NB4 (cell line): ENCODE results near the gene CUX1.

Experiments
- DNase-seq: peaks from one replicate; pipeline ENCODE4 v3.0.0; 2010; ENCODE audit warnings: low read depth
- H3K4me3 ChIP-seq: one replicate; pipeline ENCODE4 v1.5.1; 2011; ENCODE audit warnings: mild to moderate bottlenecking, low read depth, low read length, moderate library complexity
- CTCF ChIP-seq: IDR thresholded peaks from one replicate; pipeline ENCODE4 v1.5.1; 2012; ENCODE audit warnings: low read depth, low read length
- MAX ChIP-seq: IDR thresholded peaks from 2 replicates; pipeline ENCODE4 v1.6.1; 2011; ENCODE audit warnings: low read depth, low read length
- MYC ChIP-seq: IDR thresholded peaks from 2 replicates; pipeline ENCODE4 v1.6.1; 2011; ENCODE audit warnings: low read depth, low read length
- POLR2A ChIP-seq: IDR thresholded peaks from 2 replicates; pipeline ENCODE4 v1.6.1; 2011; ENCODE audit warnings: mild to moderate bottlenecking; ENCODE audit not compliant: insufficient read length; ENCODE audit errors: extremely low read depth

The CUX1 gene

GRCh38 chr7:102197161-102197560, 379.7 kb downstream of the CUX1 start:
- DNase-seq = no peak
- TF ChIP-seq POLR2A = no peak
- no peak for TF ChIP-seq MAX
- no peak for TF ChIP-seq CTCF
- TF ChIP-seq MYC = no peak
- no peak overlapping the region for H3K4me3 ChIP-seq

GRCh38 chr7:102197599-102197998, 380.2 kb downstream of the CUX1 start:
- DNase-seq = no peak
- TF ChIP-seq POLR2A = no peak

GRCh38 chr7:102198417-102198956, 381.1 kb downstream of the CUX1 start:
- no peak for DNase-seq
- H3K4me3 ChIP-seq = no peak overlapping the region
- TF ChIP-seq CTCF (no peak), MYC (no peak), POLR2A (no peak), MAX (no peak)

More at GRCh38 chr7:102197599-102197998, 380.2 kb downstream of the CUX1 start:
- H3K4me3 ChIP-seq = no peak overlapping the region

GRCh38 chr7:102201576-102201975, 384.1 kb downstream of the CUX1 start:
- TF ChIP-seq MAX = no peak
- no peak for DNase-seq
- no peak overlapping the region for H3K4me3 ChIP-seq

GRCh38 chr7:102202556-102202955, 385.1 kb downstream of the CUX1 start:
- TF ChIP-seq POLR2A (no peak), MYC (no peak), MAX (no peak), CTCF (no peak)

GRCh38 chr7:102203218-102203617, 385.8 kb downstream of the CUX1 start:
- TF ChIP-seq CTCF = no peak
- DNase-seq = no peak
- no peak overlapping the region for H3K4me3 ChIP-seq

More at GRCh38 chr7:102202556-102202955, 385.1 kb downstream of the CUX1 start:
- DNase-seq = no peak
- H3K4me3 ChIP-seq = no peak overlapping the region

GRCh38 chr7:102204212-102204611, 386.8 kb downstream of the CUX1 start:
- TF ChIP-seq MYC (no peak), CTCF (no peak), MAX (no peak), POLR2A (no peak)
- no peak for DNase-seq
- H3K4me3 ChIP-seq = no peak overlapping the region
